Measurements from ENCODE around the gene SFMBT2. TPM values are rescaled to one million over a fixed set of nuclear protein-coding genes. Genes with fewer than 3 reads are reported as not detected.
"Not testable (repeated sequence)": the region's sequence is repeated elsewhere in the genome, so short reads cannot be mapped to it uniquely, and the experiment has no call there.

SFMBT2 gene
- total and polyA plus RNA-seq, 9 donors: 6.1 to 9.8 (median 7.7) TPM

DNA sequence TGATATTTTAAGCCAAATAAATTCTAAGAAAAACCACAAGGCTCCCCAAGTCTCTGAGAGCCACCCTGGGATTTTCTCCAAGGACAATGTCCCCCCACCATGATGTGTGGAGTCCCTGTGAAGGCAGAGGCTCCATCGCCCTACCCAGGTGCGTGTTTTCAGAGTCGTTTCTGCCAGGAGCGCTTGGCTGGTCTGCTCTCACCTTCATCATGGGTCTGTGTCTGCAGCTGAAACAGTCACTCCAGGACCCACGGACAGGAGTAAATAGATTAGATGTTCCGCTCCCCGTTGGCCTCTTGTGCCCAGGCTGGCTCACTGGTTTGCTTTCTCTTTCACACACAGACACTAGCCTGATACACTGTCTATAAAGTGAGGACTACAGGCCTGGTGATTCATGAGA, 217.5 kb downstream of the SFMBT2 start:
- no peak for DNase-seq
- H3K27me3 ChIP-seq (ENCODE audit: control insufficient read depth, insufficient read depth, low read length): peaks cover 2% of the 10 kb centered on the region
- H3K4me1 ChIP-seq (ENCODE audit: control insufficient read depth, insufficient read depth, low read length): peaks cover 8% of the 10 kb centered on the region
- peaks cover 8% of the 10 kb centered on the region for H3K9me3 ChIP-seq (replicated peaks; ENCODE audit: control insufficient read depth, low read depth, low read length)
- no peak overlapping the region for H3K27ac ChIP-seq (ENCODE audit: low read length)
- H3K36me3 ChIP-seq (ENCODE audit: control insufficient read depth, insufficient read depth, low read length): peaks cover 57% of the 10 kb centered on the region
- H3K4me3 ChIP-seq (ENCODE audit: low read length): no peak overlapping the region
- WGBS (ENCODE audit: insufficient coverage): 92% methylated on average over 2 of the region's 7 CpGs

DNA sequence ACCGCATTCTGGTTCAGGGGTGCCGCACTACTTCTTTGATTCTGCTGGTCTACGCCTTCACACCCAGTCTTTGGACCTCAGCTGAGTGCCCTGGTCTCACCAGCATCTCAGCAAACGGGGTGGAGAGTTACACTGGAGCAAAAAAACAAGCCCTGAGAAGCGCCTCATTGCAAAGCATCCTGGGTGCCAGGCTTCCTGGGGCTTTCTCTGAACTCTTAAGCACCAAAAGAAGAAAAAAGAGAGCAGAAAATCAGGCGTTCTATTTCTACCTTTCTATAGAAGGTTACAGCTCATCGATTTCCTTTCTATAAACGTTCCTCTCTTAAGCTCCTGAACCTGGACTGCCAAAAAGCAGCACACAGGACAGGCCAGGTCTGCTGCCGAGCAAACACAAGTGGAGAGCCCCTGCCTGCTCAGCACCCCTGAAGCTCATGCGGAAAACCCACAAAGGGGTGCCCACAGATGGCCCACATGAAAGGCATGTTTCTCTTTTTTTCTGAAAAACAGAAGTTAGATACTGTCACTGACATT, 217.9 kb downstream of the SFMBT2 start:
- Histone ChIP-seq H3K36me3 (ENCODE audit: control insufficient read depth, insufficient read depth, low read length) (peaks cover 53% of the 10 kb centered on the region), H3K27ac (ENCODE audit: low read length) (no peak overlapping the region), H3K27me3 (ENCODE audit: control insufficient read depth, insufficient read depth, low read length) (peaks cover 2% of the 10 kb centered on the region), H3K9me3 (replicated peaks; ENCODE audit: control insufficient read depth, low read depth, low read length) (peaks cover 8% of the 10 kb centered on the region), H3K4me3 (ENCODE audit: low read length) (no peak overlapping the region), H3K4me1 (ENCODE audit: control insufficient read depth, insufficient read depth, low read length) (peaks cover 8% of the 10 kb centered on the region)
- no peak for DNase-seq
- WGBS (ENCODE audit: insufficient coverage): 77% methylated on average over 8 of the region's 10 CpGs

DNA sequence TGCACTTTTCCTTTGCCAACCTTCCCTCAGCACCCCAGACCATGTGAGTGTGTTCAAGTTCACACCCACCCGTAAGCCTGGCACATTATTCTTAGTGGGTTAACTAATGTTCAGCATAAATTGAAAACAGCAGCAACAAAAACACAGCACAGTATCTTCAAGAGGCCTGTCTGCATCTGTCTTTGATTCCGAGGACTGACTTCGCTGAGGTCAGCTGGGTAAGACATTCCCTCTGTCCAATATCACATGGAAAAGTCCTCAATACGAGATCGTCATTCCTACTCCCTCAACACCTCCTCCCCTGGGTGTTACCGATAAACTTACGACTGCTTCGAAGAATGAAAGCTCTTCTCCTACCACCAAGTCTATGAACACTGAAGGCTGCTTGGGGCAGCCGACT, 218.8 kb downstream of the SFMBT2 start:
- Histone ChIP-seq H3K27me3 (ENCODE audit: control insufficient read depth, insufficient read depth, low read length) (no peaks in the 10 kb centered on the region), H3K27ac (ENCODE audit: low read length) (no peak overlapping the region), H3K4me1 (ENCODE audit: control insufficient read depth, insufficient read depth, low read length) (peaks cover 8% of the 10 kb centered on the region), H3K36me3 (ENCODE audit: control insufficient read depth, insufficient read depth, low read length) (peaks cover 45% of the 10 kb centered on the region), H3K9me3 (replicated peaks; ENCODE audit: control insufficient read depth, low read depth, low read length) (peaks cover 8% of the 10 kb centered on the region), H3K4me3 (ENCODE audit: low read length) (no peak overlapping the region)
- WGBS (ENCODE audit: insufficient coverage): 14% methylated on average over 4 of the region's 9 CpGs
- DNase-seq: peak; percentile 54

DNA sequence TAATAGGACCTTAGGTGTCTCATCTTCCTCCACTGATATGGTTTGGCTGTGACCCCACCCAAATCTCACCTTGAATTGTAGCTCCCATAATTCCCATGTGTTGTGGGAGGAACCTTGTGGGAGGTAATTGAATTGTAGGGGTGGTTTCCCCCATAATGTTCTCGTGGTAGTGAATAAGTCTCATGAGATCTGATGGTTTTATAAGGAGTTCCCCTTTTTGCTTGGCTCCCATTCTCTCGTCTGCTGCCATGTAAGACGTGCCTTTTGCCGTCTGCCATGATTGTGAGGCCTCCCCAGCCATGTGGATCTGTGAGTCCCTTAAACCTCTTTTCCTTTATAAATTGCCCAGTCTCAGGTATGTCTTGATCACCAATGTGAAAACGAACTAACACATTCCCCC, 220.1 kb downstream of the SFMBT2 start:
- WGBS (ENCODE audit: insufficient coverage): 90% methylated on average over 5 of the region's 5 CpGs
- DNase-seq: not testable (repeated sequence)
- peaks cover 32% of the 10 kb centered on the region for H3K36me3 ChIP-seq (ENCODE audit: control insufficient read depth, insufficient read depth, low read length)

DNA sequence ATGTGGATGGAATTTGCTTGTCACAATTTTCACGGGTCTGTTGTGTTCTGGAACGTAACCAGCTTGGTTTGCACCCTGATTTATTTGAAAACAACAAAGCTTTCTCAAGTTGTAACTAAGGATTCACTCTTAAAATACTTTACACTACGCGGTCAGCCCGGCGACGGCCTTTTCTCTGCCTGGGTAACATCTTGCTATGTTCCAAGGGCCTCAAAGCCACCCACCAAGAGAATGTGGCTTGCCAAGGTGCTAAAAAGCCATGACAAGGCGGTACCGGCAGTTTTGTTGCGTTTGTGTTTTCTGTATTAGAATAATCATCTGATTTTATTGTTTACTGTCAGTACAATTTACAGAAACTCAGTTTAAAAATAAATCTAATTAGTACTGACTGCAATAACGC, 220.9 kb downstream of the SFMBT2 start:
- DNase-seq: no peak
- Histone ChIP-seq H3K4me1 (ENCODE audit: control insufficient read depth, insufficient read depth, low read length) (peaks cover 8% of the 10 kb centered on the region), H3K4me3 (ENCODE audit: low read length) (no peak overlapping the region), H3K36me3 (ENCODE audit: control insufficient read depth, insufficient read depth, low read length) (peaks cover 26% of the 10 kb centered on the region), H3K27me3 (ENCODE audit: control insufficient read depth, insufficient read depth, low read length) (no peaks in the 10 kb centered on the region), H3K27ac (ENCODE audit: low read length) (no peak overlapping the region), H3K9me3 (replicated peaks; ENCODE audit: control insufficient read depth, low read depth, low read length) (peaks cover under 1% of the 10 kb centered on the region)
- no CpG with 5 or more reads among the region's 11 CpGs for WGBS (ENCODE audit: insufficient coverage)

More for the DNA sequence above, 220.1 kb downstream of the SFMBT2 start:
- H3K4me3 ChIP-seq (ENCODE audit: low read length); H3K27ac ChIP-seq (ENCODE audit: low read length); H3K9me3 ChIP-seq (replicated peaks; ENCODE audit: control insufficient read depth, low read depth, low read length); H3K4me1 ChIP-seq (ENCODE audit: control insufficient read depth, insufficient read depth, low read length); H3K27me3 ChIP-seq (ENCODE audit: control insufficient read depth, insufficient read depth, low read length): not testable (repeated sequence)

DNA sequence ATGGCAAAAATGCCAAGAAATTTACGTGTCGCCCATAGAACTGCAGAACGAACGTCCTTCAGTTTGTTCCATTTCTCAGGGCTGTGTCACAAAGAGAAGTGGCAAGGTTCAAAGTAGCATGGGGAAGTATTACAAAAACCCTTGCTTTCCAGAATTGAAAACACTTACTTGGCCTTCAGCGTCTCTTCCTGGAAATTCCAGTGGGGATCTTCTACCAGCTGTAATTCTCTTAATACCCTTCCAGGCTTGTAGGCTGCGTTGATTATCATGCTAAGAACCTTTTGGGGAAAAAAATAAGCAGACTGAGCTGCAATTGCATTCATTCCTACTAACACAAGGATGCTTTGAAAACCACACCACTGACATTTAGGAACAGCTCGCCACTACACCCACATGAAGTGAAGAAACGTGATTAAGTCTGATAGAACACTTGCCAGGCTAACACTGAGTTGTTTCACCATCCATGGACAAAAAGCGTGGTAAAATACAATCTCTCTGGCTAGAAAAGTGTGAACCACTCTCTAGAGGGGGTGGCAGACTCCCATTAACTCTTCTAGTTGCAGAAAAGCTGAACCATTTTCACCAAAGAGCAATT, 222.3 kb downstream of the SFMBT2 start:
- H3K36me3 ChIP-seq (ENCODE audit: control insufficient read depth, insufficient read depth, low read length): peaks cover 17% of the 10 kb centered on the region
- peak; percentile 48 for DNase-seq
- H3K4me1 ChIP-seq (ENCODE audit: control insufficient read depth, insufficient read depth, low read length): peaks cover 8% of the 10 kb centered on the region
- H3K27ac ChIP-seq (ENCODE audit: low read length): no peak overlapping the region
- no peak overlapping the region for H3K4me3 ChIP-seq (ENCODE audit: low read length)
- no peaks in the 10 kb centered on the region for H3K9me3 ChIP-seq (replicated peaks; ENCODE audit: control insufficient read depth, low read depth, low read length)
- 72% methylated on average over 5 of the region's 9 CpGs for WGBS (ENCODE audit: insufficient coverage)
- no peaks in the 10 kb centered on the region for H3K27me3 ChIP-seq (ENCODE audit: control insufficient read depth, insufficient read depth, low read length)

DNA sequence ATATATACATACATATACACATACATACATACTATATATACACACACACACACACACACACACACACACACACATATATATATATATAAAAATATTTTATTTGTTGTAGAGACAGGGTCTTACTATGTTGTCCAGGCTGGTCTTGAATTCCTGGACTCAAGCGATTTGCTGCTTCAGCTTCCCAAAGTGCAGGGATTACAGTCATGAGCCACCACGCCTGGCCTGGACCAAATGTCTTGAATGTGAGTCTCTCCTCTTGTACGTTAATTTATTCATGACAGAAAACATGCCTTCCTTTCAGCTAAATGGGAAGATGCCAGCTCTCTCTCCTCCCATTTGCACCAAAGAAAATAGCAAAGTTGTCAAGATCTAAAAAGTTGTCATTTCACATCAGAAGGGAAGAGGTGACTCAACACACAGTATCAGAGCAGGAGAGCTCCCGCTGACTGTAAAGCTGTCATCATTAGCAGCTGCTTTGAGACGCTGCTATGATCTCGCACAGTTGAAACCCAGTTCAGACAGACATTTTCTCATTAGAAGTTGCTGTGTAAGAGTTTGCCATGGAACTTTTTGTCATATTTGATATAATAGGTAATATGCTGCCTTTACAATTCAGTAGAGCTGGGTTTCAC, 224.3 kb downstream of the SFMBT2 start:
- Histone ChIP-seq H3K4me1 (ENCODE audit: control insufficient read depth, insufficient read depth, low read length) (peaks cover 8% of the 10 kb centered on the region), H3K9me3 (replicated peaks; ENCODE audit: control insufficient read depth, low read depth, low read length) (no peaks in the 10 kb centered on the region), H3K36me3 (ENCODE audit: control insufficient read depth, insufficient read depth, low read length) (peaks cover 7% of the 10 kb centered on the region), H3K27me3 (ENCODE audit: control insufficient read depth, insufficient read depth, low read length) (no peaks in the 10 kb centered on the region), H3K27ac (ENCODE audit: low read length) (no peak overlapping the region), H3K4me3 (ENCODE audit: low read length) (no peak overlapping the region)
- no peak for DNase-seq
- 94% methylated on average over 2 of the region's 6 CpGs for WGBS (ENCODE audit: insufficient coverage)

DNA sequence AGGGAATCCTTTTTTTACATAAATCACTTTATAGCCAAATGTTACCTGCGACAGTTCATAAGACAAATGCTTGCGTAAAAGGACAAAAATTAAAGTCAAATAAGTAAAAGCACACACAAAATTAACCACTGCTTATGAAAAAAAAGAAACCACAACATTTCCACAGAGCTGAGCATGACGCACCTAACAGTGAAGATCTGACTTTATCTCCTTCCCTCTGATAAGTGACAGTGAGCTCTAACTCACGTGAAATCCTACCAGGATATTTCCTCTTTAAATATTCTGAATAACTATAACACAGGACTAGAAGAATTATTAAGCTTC, 225.5 kb downstream of the SFMBT2 start:
- peaks cover 6% of the 10 kb centered on the region for H3K36me3 ChIP-seq (ENCODE audit: control insufficient read depth, insufficient read depth, low read length)
- no peaks in the 10 kb centered on the region for H3K27me3 ChIP-seq (ENCODE audit: control insufficient read depth, insufficient read depth, low read length)
- DNase-seq: no peak
- H3K27ac ChIP-seq (ENCODE audit: low read length): no peak overlapping the region
- H3K4me3 ChIP-seq (ENCODE audit: low read length): no peak overlapping the region
- 100% methylated on average over 2 of the region's 4 CpGs for WGBS (ENCODE audit: insufficient coverage)
- H3K9me3 ChIP-seq (replicated peaks; ENCODE audit: control insufficient read depth, low read depth, low read length): no peaks in the 10 kb centered on the region
- H3K4me1 ChIP-seq (ENCODE audit: control insufficient read depth, insufficient read depth, low read length): peaks cover 8% of the 10 kb centered on the region

DNA sequence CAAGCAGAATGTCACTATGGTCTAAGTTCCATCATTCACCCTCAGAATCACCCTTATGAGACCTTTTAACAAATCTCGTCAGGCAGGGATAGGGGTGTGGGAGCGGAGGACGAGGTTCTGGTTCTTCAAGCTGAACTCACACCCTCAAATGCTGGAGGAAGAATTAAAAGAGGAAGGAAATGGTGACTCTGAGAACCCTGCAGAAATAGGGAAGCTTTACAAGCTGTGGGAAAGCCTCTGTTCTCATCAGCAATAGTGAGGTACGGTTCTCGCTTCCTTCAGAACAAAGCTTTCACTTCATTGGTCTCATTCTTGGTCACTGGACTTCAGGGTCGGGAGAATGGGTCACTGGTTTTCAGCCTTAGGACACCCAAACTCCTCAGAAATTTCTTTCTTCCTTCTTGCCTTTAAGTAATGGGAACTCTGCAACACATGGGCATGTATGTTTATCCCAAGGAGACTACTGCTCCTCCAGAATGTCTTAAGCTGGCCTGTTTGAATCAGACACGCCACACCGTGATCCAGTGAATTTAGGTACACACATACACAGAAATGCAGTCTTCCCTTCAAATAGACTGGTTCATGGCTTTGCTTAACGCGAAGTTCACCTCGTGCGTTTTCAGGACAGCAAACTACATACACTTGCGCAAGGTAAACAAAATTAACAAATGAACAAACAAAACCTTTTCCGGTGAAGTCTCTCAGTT, 226.0 kb downstream of the SFMBT2 start:
- Histone ChIP-seq H3K27ac (ENCODE audit: low read length) (no peak overlapping the region), H3K4me3 (ENCODE audit: low read length) (no peak overlapping the region)
- 85% methylated on average over 10 of the region's 14 CpGs for WGBS (ENCODE audit: insufficient coverage)

DNA sequence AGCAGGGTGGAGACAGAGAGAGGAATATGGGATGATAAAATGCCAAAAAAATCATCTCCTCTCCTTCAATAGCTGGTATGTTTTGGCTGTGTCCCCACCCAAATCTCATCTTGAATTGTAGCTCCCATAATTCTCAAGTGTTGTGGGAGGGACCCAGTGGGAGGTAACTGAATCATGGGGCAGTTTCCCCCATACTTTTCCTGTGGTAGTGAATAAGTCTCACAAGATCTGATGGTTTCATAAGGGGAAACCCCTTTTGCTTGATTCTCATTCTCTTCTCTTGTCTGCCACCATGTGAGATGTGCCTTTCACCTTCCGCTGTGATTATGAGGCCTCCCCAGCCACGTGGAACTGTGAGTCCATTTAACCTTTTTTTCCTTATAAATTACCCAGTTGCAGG, 226.7 kb downstream of the SFMBT2 start:
- H3K36me3 ChIP-seq (ENCODE audit: control insufficient read depth, insufficient read depth, low read length); H3K4me1 ChIP-seq (ENCODE audit: control insufficient read depth, insufficient read depth, low read length): not testable (repeated sequence)
- no CpG with 5 or more reads among the region's 2 CpGs for WGBS (ENCODE audit: insufficient coverage)

More for the DNA sequence above, 226.0 kb downstream of the SFMBT2 start:
- peak; percentile 73 for DNase-seq
- H3K4me1 ChIP-seq (ENCODE audit: control insufficient read depth, insufficient read depth, low read length): peaks cover 7% of the 10 kb centered on the region
- no peaks in the 10 kb centered on the region for H3K27me3 ChIP-seq (ENCODE audit: control insufficient read depth, insufficient read depth, low read length)
- peaks cover 6% of the 10 kb centered on the region for H3K36me3 ChIP-seq (ENCODE audit: control insufficient read depth, insufficient read depth, low read length)
- H3K9me3 ChIP-seq (replicated peaks; ENCODE audit: control insufficient read depth, low read depth, low read length): no peaks in the 10 kb centered on the region

More for the DNA sequence above, 226.7 kb downstream of the SFMBT2 start:
- not testable (repeated sequence) for DNase-seq; H3K27ac ChIP-seq (ENCODE audit: low read length); H3K27me3 ChIP-seq (ENCODE audit: control insufficient read depth, insufficient read depth, low read length); H3K9me3 ChIP-seq (replicated peaks; ENCODE audit: control insufficient read depth, low read depth, low read length); H3K4me3 ChIP-seq (ENCODE audit: low read length)
